Measurements from ENCODE around the gene HYAL3. TPM values are rescaled to one million over a fixed set of nuclear protein-coding genes. Genes with fewer than 3 reads are reported as not detected.

Gene HYAL3
- total RNA-seq, 1 experiment from 2014 or later, result 10.2 TPM

DNA sequence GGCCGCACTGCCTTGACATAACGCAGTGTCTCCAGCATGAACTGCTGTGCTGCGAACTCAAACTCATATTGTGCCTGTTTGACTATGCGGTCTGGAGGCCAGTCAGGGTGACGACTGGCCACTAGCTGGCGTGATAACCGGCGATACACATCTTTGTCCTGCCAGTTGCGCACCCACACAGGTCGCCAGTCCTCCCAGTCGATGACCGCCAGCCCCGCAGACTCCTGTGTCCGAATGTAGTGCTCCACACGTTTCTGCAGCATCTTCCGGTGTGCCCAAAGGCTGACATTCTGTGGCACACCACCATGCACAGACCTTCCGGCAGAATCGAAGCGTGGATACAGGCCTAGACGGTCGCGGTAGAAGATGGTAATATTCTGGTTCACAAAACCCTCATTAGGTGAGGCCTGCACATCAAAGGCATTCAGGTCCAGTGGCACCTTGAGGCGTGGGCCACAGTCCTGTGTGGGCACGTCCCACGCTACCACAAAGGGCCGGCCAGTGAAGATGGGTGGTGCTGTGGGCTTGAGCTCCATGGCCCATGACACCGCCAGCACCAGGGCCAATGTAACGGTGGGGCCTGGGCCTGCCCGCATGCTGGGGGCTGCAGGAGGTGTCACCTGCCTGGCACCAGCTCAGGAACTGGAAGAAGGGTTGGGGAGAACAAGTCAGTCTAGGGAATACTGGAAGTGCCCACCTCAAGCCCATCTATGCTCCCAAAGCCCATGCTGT is 20.9 kb upstream of the HYAL3 start:
- BruUV-seq (replicated peaks), result no TSS peak
- peaks cover 46% of the 10 kb centered on the region for H3K4me1 ChIP-seq (replicated peaks; ENCODE audit: insufficient read depth)
- peaks cover 41% of the 10 kb centered on the region for H3F3A ChIP-seq (ENCODE audit: insufficient read depth, low read depth)

DNA sequence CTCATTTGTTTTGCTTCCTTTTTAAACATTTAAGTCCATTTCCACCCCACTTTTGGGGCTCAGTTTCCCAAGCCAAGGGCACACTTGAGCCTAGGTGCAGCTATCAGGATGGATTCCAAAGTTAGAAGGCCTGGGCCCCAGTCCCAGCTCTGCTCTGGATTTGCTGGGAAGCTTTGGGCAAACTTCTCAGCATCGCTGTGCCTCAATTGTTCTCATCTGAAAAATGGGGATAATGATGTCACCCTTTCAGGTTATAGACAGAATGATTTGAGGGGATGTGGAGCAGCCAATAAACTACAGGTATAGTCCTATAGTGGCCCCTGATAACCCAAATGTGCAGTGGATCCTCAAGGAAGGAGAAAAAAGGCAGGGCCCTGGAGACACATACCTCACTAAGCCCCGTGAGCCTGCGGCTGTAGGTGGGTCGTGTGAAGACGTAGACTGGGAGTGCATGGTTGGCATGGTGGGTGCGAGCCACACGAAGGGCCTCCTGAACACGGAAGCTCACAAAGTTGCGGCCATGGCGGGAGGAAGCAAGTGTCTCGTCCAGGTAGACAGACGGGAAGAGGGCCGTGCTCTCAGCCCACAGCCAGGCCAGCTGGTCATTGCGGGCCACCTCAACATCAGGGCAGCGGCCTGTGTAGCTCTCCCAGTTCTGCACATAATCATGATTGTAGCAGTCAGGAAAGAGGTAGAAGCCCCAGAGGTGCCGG is 20.1 kb upstream of the HYAL3 start:
- POLR2A ChIA-PET (ENCODE audit: unreplicated experiment), result no interaction called here
- Histone ChIP-seq H3K9me2 (ENCODE audit: insufficient read depth) (no peaks in the 10 kb centered on the region), H3K27me3 (ENCODE audit: insufficient read depth, low read depth) (no peaks in the 10 kb centered on the region), H3K4me1 (replicated peaks; ENCODE audit: insufficient read depth) (peaks cover 53% of the 10 kb centered on the region), H3K79me2 (ENCODE audit: low read depth) (peaks cover 32% of the 10 kb centered on the region), H3K4me3 (no peak overlapping the region), H3K27ac (no peak overlapping the region), H3K4me2 (peak overlapping the region; percentile 91), H2AFZ (no peak overlapping the region), H3K9me3 (ENCODE audit: insufficient read depth, low read depth) (no peaks in the 10 kb centered on the region), H3K36me3 (ENCODE audit: low read depth) (peaks cover 7% of the 10 kb centered on the region; the same call in 1 of the 2 replicates), H3F3A (ENCODE audit: insufficient read depth, low read depth) (peaks cover 38% of the 10 kb centered on the region), H4K20me1 (ENCODE audit: insufficient read depth) (peaks cover 7% of the 10 kb centered on the region; the same call in 1 of the 2 replicates)
- DNase-seq, result no peak
- CTCF ChIA-PET, result no interaction called here
- intact Hi-C loops (cut with micrococcal nuclease; ENCODE audit: unreplicated experiment), result no loop called here
- TF ChIP-seq EZH2 (IDR thresholded peaks at IDR 0.05; ENCODE audit: low read depth), result no peak
- TF ChIP-seq, protein P1, sequence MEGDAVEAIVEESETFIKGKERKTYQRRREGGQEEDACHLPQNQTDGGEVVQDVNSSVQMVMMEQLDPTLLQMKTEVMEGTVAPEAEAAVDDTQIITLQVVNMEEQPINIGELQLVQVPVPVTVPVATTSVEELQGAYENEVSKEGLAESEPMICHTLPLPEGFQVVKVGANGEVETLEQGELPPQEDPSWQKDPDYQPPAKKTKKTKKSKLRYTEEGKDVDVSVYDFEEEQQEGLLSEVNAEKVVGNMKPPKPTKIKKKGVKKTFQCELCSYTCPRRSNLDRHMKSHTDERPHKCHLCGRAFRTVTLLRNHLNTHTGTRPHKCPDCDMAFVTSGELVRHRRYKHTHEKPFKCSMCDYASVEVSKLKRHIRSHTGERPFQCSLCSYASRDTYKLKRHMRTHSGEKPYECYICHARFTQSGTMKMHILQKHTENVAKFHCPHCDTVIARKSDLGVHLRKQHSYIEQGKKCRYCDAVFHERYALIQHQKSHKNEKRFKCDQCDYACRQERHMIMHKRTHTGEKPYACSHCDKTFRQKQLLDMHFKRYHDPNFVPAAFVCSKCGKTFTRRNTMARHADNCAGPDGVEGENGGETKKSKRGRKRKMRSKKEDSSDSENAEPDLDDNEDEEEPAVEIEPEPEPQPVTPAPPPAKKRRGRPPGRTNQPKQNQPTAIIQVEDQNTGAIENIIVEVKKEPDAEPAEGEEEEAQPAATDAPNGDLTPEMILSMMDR (conservative IDR thresholded peaks at IDR 0.05), result no peak
- no TSS peak for BruUV-seq (replicated peaks)

More for the DNA sequence above, 20.9 kb upstream of the HYAL3 start:
- intact Hi-C loops (cut with micrococcal nuclease; ENCODE audit: unreplicated experiment), result no loop called here
- H2AFZ ChIP-seq, result no peak overlapping the region
- TF ChIP-seq, protein P1 (conservative IDR thresholded peaks at IDR 0.05), result no peak
- TF ChIP-seq EZH2 (IDR thresholded peaks at IDR 0.05; ENCODE audit: low read depth), result no peak
- H3K4me3 ChIP-seq, result peak overlapping the region; percentile 69
- peaks cover 7% of the 10 kb centered on the region; the same call in 1 of the 2 replicates for H4K20me1 ChIP-seq (ENCODE audit: insufficient read depth)
- peaks cover 7% of the 10 kb centered on the region; the same call in 1 of the 2 replicates for H3K36me3 ChIP-seq (ENCODE audit: low read depth)
- H3K4me2 ChIP-seq, result peak overlapping the region; percentile 91
- POLR2A ChIA-PET (ENCODE audit: unreplicated experiment), result no interaction called here
- CTCF ChIA-PET, result no interaction called here
- H3K9me2 ChIP-seq (ENCODE audit: insufficient read depth), result no peaks in the 10 kb centered on the region
- no peaks in the 10 kb centered on the region for H3K27me3 ChIP-seq (ENCODE audit: insufficient read depth, low read depth)
- peaks cover 29% of the 10 kb centered on the region for H3K79me2 ChIP-seq (ENCODE audit: low read depth)
- H3K9me3 ChIP-seq (ENCODE audit: insufficient read depth, low read depth), result no peaks in the 10 kb centered on the region
- no peak overlapping the region for H3K27ac ChIP-seq
- no peak for DNase-seq

DNA sequence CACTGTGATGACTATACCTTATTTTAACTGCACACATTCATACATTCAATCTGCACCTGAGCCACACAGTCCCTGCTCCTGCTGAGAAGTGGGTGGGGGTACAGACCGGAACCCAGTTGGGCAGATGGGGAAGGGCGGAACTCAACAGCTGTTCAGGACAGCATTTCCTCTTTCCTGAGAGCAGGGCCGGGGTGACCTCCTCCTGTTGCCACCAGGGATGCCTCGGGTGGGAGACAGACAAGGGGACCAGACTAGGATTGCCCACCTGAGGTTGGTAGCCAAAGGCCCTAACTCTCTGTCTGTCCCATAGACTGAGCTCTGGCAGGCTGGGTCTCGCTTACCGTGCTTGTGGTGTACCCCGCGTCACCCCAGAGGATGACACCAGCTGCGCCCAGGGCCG is 19.4 kb upstream of the HYAL3 start:
- no peak for DNase-seq
- CTCF ChIA-PET, result no interaction called here
- Histone ChIP-seq H3K4me3 (no peak overlapping the region), H3K4me1 (replicated peaks; ENCODE audit: insufficient read depth) (peaks cover 53% of the 10 kb centered on the region), H3K4me2 (peak overlapping the region; percentile 91), H2AFZ (no peak overlapping the region), H3K79me2 (ENCODE audit: low read depth) (peaks cover 32% of the 10 kb centered on the region), H3K27me3 (ENCODE audit: insufficient read depth, low read depth) (no peaks in the 10 kb centered on the region), H4K20me1 (ENCODE audit: insufficient read depth) (peaks cover 7% of the 10 kb centered on the region; the same call in 1 of the 2 replicates), H3K27ac (no peak overlapping the region), H3K9me3 (ENCODE audit: insufficient read depth, low read depth) (no peaks in the 10 kb centered on the region), H3K36me3 (ENCODE audit: low read depth) (peaks cover 7% of the 10 kb centered on the region; the same call in 1 of the 2 replicates), H3K9me2 (ENCODE audit: insufficient read depth) (no peaks in the 10 kb centered on the region), H3F3A (ENCODE audit: insufficient read depth, low read depth) (peaks cover 38% of the 10 kb centered on the region)
- TF ChIP-seq, protein P1 (conservative IDR thresholded peaks at IDR 0.05), result no peak
- no peak for TF ChIP-seq EZH2 (IDR thresholded peaks at IDR 0.05; ENCODE audit: low read depth)
- intact Hi-C loops (cut with micrococcal nuclease; ENCODE audit: unreplicated experiment), result no loop called here
- POLR2A ChIA-PET (ENCODE audit: unreplicated experiment), result no interaction called here
- BruUV-seq (replicated peaks), result no TSS peak

Measured in PC-9 (cell line).